ENCODE data around the gene BPIFB4. TPM values are rescaled to one million over a fixed set of nuclear protein-coding genes. Genes with fewer than 3 reads are reported as not detected.

The BPIFB4 gene
- total and polyA plus RNA-seq, 10 donors, result not detected

DNA sequence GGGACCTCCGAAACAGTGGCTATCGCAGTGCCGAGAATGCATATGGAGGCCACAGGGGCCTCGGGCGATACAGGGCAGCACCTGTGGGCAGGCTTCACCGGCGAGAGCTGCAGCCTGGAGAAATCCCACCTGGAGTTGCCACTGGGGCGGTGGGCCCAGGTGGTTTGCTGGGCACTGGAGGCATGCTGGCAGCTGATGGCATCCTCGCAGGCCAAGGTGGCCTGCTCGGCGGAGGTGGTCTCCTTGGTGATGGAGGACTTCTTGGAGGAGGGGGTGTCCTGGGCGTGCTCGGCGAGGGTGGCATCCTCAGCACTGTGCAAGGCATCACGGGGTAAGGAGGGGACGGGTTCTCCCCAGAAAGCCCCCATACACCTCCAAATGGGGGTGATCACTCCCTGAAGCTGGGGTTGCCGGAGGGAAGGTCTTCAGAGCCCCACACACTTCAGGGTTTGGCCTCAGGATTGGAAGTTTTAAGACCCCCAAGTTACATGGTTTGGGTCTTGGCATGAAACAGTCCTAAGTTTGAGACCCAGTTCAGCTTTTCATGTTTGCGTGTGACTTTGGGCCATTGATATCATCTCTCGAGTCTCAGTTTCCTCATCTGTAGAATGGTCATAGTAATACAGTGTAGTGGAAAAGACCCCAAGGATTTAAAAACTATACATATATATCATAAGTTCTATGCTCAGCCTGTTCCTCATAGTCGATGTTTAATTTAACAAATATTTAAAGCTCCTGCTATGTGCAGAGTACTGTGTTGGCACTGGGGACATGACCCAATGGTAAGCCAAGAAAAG is 4.3 kb downstream of the BPIFB4 start:
- intact Hi-C loops (cut with DNase I; ENCODE audit: low total_unique reads), result no loop called here

DNA sequence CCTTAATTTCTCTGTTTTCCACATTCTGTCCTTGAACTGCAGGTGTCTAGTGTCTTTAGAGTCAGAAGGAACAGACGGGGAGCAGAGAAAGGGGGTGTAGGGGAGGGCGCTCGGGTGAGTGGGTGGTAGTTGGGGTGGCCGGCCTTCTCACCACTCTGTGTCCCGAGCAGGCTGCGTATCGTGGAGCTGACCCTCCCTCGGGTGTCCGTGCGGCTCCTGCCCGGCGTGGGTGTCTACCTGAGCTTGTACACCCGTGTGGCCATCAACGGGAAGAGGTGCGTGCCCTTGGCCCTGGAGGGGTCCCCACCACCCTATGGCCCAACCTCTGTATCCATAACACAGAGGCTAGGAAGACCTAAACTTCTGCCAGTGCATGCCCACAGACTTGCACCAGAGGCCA is 5.3 kb downstream of the BPIFB4 start:
- TF ChIP-seq POLR2AphosphoS5 (IDR thresholded peaks at IDR 0.05) (no peak), POLR2A (IDR thresholded peaks at IDR 0.05) (no peak)
- TF ChIP-seq, protein P1, sequence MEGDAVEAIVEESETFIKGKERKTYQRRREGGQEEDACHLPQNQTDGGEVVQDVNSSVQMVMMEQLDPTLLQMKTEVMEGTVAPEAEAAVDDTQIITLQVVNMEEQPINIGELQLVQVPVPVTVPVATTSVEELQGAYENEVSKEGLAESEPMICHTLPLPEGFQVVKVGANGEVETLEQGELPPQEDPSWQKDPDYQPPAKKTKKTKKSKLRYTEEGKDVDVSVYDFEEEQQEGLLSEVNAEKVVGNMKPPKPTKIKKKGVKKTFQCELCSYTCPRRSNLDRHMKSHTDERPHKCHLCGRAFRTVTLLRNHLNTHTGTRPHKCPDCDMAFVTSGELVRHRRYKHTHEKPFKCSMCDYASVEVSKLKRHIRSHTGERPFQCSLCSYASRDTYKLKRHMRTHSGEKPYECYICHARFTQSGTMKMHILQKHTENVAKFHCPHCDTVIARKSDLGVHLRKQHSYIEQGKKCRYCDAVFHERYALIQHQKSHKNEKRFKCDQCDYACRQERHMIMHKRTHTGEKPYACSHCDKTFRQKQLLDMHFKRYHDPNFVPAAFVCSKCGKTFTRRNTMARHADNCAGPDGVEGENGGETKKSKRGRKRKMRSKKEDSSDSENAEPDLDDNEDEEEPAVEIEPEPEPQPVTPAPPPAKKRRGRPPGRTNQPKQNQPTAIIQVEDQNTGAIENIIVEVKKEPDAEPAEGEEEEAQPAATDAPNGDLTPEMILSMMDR (IDR thresholded peaks at IDR 0.05 in 8 of 11, conservative IDR thresholded peaks at IDR 0.05 in 3 of 11), result no peak
- peak; percentile 58 for DNase-seq
- H3K27me3 ChIP-seq (replicated peaks in 1 of 7), result no peaks in the 10 kb centered on the region
- H3K4me1 ChIP-seq, result no peaks in the 10 kb centered on the region
- no peak overlapping the region for H3K27ac ChIP-seq
- intact Hi-C loops (cut with DNase I; ENCODE audit: low total_unique reads), result no loop called here
- WGBS, 5 donors, result 86 to 94% (median 91%) methylated on average over 15 of the region's 15 CpGs
- H3K36me3 ChIP-seq, result no peaks in the 10 kb centered on the region
- H3K4me3 ChIP-seq, result no peak overlapping the region
- H3K9me3 ChIP-seq, result no peaks in the 10 kb centered on the region

More for the DNA sequence above, 4.3 kb downstream of the BPIFB4 start:
- DNase-seq, result peak; percentile 62
- no peak overlapping the region for H3K27ac ChIP-seq
- H3K4me3 ChIP-seq, result no peak overlapping the region
- no peaks in the 10 kb centered on the region for H3K4me1 ChIP-seq
- WGBS, 5 donors, result 79 to 95% (median 90%) methylated on average over 16 to 20 of the region's 20 CpGs
- no peaks in the 10 kb centered on the region for H3K36me3 ChIP-seq
- TF ChIP-seq, protein P1 (IDR thresholded peaks at IDR 0.05 in 8 of 11, conservative IDR thresholded peaks at IDR 0.05 in 3 of 11), result no peak
- TF ChIP-seq POLR2A (IDR thresholded peaks at IDR 0.05) (no peak), POLR2AphosphoS5 (IDR thresholded peaks at IDR 0.05) (no peak)
- H3K27me3 ChIP-seq (replicated peaks in 1 of 7), result no peaks in the 10 kb centered on the region
- H3K9me3 ChIP-seq, result no peaks in the 10 kb centered on the region

DNA sequence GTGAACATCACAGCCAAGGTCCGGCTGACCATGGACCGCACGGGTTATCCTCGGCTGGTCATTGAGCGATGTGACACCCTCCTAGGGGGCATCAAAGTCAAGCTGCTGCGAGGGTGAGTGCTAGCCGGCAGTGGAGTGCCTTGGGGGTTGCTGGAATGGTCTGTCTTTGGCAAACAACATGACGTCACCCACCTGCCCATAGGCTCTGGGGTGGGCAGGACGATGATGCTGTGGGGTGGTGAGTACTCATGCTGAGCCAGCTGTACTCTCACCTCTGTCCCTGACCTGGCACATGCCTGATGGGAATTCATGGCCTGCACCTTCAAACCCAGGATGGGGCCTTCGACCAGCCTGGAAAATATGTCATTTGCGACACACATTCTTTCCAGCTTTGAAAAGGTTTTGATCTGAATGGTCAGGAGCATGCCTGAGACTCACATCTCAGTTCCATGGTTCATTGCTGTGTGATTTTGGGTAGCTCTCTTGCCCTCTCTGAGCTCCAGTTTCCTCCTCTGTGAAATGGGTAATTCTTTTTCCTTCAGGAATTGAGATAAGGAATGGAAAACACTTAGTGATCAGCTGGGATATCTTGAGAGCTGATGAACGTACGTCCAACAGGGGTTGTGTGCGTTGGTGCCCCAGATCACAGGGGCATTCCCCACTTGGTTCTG is 6.7 kb downstream of the BPIFB4 start:
- TF ChIP-seq POLR2A (IDR thresholded peaks at IDR 0.05), result no peak
- TF ChIP-seq, protein P1 (IDR thresholded peaks at IDR 0.05 in 8 of 11, conservative IDR thresholded peaks at IDR 0.05 in 3 of 11), result no peak
- no peak for TF ChIP-seq POLR2AphosphoS5 (IDR thresholded peaks at IDR 0.05)
- no peaks in the 10 kb centered on the region for H3K9me3 ChIP-seq
- H3K27me3 ChIP-seq (replicated peaks in 1 of 7), result no peaks in the 10 kb centered on the region
- peak; percentile 58 for DNase-seq
- H3K36me3 ChIP-seq, result no peaks in the 10 kb centered on the region
- no peak overlapping the region for H3K27ac ChIP-seq
- WGBS, 5 donors, result 86 to 95% (median 87%) methylated on average over 6 to 14 of the region's 14 CpGs
- no peak overlapping the region for H3K4me3 ChIP-seq
- intact Hi-C loops (cut with DNase I; ENCODE audit: low total_unique reads), result no loop called here
- H3K4me1 ChIP-seq, result no peaks in the 10 kb centered on the region

DNA sequence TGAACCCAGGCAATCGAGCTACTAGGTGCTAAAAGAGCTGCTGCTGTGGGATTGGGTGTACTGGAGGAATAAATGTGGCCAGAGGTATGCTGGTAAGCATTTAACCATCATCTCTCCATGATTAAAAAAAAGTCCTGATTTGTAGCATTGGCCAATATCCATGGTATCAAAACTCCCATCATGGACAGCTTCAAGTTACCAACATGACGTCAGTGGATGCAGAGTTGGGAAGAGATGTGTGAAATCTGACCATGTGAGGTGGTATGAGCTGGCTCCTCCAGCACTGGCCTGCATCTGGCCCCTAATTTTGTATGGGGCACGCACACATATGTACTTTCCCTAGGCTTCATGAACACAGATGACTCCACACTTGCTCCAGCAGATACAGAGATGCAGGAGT is 11.7 kb downstream of the BPIFB4 start:
- no peak for DNase-seq
- Histone ChIP-seq H3K36me3 (no peaks in the 10 kb centered on the region), H3K27ac (no peak overlapping the region), H3K27me3 (replicated peaks in 1 of 7) (no peaks in the 10 kb centered on the region), H3K4me1 (peaks cover 0 to 8% (median 0%) of the 10 kb centered on the region in 6 donors), H3K4me3 (no peak overlapping the region), H3K9me3 (no peaks in the 10 kb centered on the region)
- TF ChIP-seq POLR2AphosphoS5 (IDR thresholded peaks at IDR 0.05), result no peak
- TF ChIP-seq POLR2A (IDR thresholded peaks at IDR 0.05), result no peak
- TF ChIP-seq, protein P1 (IDR thresholded peaks at IDR 0.05 in 8 of 11, conservative IDR thresholded peaks at IDR 0.05 in 3 of 11), result no peak
- 61 to 83% (median 75%) methylated on average over 3 of the region's 3 CpGs for WGBS, 5 donors
- intact Hi-C loops (cut with DNase I; ENCODE audit: low total_unique reads), result no loop called here
